ENCODE results near the gene OR4S1.
"Not testable (repeated sequence)": the region's sequence is repeated elsewhere in the genome, so short reads cannot be mapped to it uniquely, and the experiment has no call there.

The OR4S1 gene

DNA sequence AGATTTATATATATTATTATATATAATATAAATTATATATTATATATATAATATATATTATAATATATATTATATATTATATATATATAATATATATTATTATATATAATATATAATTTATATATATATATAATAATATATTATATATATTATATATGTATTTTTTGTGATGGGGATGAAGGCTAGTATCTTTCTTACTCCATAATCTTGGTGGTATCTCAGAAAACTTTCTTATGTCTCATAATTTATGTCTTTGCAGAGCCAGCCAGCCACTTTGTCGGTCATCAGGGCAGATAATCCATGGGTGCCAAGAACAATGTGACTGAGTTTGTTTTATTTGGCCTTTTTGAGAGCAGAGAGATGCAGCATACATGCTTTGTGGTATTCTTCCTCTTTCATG, at the start of gene OR4S1:
OR4S1 (plus strand) TSS at position 301 of the 400 bp plus-strand sequence; CDS start at position 301, 0 bp downstream.
- no peak for DNase-seq

DNA sequence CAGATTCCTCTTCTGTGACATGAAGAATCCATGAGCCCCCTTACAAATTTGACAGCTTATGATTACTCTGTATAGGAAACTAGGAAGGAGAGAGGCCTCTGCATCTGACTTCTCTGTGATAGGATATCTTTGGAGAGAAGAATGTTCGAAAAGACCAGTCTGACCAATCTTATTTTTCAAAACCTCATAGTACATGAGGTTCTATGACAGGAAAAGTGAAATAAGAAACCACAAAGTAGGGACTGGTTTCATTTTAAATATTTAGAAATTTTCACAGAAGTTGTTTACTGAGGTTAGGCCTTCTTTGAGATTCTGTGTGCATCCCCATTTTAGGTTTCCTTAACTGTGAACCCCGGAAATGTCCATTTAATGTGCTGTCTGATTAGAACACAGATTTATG, 44.4 kb upstream of the OR4S1 start:
- DNase-seq, result no peak

- DNase-seq, result no peak
Measured at GRCh38 chr11:48263423-48263911, 42.6 kb upstream of the OR4S1 start, which contains the start of gene OR4X1. OR4X1 (plus strand) TSS chr11:48263861; CDS start chr11:48263861, 0 bp downstream.

DNA sequence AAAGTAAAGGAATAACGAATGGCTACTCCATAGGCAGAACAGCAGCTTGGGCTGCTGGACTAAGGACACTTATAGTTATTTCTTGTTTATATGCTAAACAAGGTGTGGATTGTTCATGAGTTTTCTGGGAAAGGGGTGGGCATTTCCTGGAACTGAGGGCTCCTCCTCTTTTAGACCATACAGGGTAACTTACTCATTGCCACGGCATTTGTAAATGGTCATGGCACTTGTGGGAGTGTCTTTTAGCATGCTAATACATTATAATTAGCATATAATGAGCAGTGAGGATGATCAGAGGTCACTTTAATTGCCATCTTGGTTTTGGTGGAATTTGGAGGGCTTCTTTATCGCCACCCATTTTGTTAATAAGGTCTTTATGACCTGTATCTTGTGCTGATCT, 35.4 kb upstream of the OR4S1 start:
- DNase-seq, result no peak

DNA sequence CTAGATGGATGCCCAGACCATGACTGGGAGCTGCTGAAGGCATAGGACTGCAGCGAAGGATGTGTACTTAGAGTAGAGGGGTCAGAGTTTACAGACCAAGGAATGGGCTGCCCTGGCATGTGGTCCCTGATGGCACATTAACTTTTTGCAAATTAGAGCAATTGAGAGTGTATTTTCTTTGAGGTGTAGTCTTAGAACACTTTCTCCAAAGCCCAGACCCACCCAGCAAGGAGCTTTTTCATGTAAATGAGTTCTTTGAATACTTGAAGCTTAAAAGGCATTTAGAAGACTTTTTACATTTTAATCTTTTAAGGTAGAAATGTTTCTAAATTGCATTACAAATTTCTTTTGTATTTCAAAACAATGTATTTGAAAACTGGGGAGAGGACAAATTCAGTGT, 33.4 kb upstream of the OR4S1 start:
- DNase-seq, result no peak

DNA sequence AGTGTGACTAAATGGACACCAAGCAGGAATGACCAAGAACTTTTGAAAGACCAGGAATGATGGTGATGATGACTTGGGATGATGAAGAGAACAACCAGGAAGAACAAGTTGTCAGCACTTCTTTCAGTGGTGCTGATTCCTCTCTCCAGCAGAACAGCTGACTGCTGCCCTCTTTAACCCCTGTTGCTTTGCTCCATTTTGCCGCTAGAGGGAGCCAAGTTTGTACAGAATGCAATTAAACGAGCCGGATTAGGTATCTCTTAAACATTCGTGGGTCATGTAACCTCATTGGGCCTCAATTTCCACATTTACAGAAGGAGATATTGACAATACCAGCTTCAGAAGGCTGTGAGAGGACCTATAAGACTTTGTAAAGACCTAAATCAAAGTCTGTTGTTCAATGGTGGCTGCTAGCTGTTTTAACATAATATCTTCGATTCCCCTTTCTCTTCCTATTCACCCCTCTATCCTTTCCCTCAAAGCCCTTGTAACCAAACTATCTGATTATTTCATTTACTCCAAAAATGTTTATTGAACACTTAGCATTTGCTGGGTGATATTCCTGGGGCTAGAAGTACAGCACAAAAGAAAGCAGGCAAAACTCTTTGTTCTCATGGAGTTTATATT, 1.9 kb downstream of the OR4S1 start:
- DNase-seq, result no peak

- DNase-seq, result not testable (repeated sequence)
Measured at GRCh38 chr11:48313590-48313989, 7.6 kb downstream of the OR4S1 start.

DNA sequence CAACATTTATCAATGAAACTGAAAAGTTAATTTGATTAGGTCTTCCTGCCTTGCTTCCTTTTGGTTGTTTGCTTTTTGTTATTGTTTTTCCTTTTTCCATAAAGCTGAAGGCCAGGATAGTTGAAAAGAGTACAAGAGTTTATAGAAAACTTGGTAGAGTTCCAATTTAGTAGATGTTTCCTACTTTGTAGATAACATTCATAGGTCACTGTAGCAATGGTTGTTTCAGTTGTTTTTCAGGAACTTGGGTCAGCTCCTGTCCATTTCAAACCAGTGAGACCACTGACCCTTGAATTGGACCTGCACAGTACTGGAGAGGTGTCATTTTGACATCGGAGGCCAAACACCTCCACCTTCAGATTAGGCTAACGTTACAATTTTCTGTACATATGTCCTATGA, 13.8 kb downstream of the OR4S1 start:
- DNase-seq, result not testable (repeated sequence)

- not testable (repeated sequence) for DNase-seq
Measured at GRCh38 chr11:48324620-48325019, 18.6 kb downstream of the OR4S1 start, which contains the start of gene OR4C3. OR4C3 (plus strand) TSS chr11:48324920; CDS start chr11:48325022, 102 bp downstream.

DNA sequence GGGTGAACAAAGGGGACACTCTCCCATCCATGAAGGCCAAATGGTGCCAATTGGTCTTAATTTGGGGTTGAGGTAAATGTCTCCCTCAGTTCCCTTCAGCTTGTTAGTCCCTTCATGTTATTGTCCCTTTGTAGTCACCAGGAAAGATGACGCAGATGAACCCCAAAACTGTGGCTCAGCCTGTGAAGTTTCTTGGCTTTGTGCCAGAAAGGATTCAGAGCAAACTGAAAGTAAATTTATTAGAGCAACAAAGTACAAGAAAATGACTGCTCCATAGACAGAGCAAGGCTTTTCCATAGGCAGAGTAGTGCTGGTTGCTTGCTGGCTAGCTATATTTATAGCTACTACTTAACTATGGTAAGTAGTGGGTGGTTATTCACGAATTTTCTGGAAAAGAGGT, 35.4 kb downstream of the OR4S1 start:
- DNase-seq, result no peak

DNA sequence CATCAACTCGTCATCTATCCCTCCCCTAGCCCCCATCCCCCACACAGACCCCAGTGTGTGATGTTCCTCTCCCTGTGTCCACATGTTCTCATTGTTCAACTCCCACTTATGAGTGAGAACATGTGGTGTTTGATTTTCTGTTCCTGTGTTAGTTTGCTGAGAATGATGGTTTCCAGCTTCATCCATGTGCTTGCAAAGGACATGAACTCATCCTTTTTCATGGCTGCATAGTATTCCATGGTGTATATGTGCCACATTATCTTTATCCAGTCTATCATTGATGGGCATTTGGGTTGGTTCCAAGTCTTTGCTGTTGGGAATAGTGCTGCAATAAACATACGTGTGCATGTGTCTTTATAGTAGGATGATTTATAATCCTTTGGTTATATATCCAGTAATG, 36.5 kb downstream of the OR4S1 start:
- not testable (repeated sequence) for DNase-seq

DNA sequence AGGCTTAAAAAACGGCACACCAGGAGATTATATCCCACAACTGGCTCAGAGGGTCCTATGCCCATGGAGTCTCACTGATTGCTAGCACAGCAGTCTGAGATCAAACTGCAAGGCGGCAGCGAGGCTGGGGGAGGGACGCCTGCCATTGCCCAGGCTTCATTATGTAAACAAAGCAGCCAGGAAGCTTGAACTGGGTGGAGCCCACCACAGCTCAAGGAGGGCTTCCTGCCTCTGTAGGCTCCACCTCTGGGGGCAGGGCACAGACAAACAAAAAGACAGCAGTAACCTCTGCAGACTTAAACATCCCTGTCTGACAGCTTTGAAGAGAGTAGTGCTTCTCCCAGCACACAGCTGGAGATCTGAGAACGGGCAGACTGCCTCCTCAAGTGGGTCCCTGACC, 40.3 kb downstream of the OR4S1 start:
- not testable (repeated sequence) for DNase-seq

GRCh38 chr11:48354013-48354412, 48.0 kb downstream of the OR4S1 start:
- no peak for DNase-seq

DNA sequence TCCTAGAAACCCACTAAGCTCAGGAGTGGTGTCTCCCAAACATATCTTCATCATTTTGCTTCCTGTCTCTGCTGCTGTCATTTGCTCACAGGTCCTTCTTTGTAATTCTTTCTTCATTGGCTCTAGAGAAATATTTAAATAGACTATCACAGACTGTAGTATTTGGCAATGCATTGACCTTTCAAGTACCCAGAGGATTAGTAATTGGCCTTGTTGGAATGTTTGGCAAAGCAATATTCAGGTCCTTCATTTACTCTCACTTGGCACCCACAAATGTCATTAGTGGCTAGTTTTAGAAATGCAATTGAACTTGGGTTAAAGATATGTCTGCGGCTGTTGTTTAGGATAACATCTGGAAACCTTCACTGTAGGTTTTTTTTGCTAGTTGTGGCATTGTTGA, 48.7 kb downstream of the OR4S1 start:
- DNase-seq, result no peak
